22Rv1 (cell line): ENCODE measurements around the gene NAV2.

ENCODE experiments used
- ZFX ChIP-seq: fragments of 450-650 bp; IDR thresholded peaks from 2 replicates; pipeline ENCODE4 v1.6.1; 2017; ENCODE audit warnings: antibody characterized with exemption, borderline replicate concordance
- TF ChIP-seq, protein P1 (sequence below): fragments of 450-650 bp; IDR thresholded peaks from 2 replicates; pipeline ENCODE4 v1.5.1; 2017; ENCODE audit warnings: mild to moderate bottlenecking

- TF ChIP-seq, protein P1, sequence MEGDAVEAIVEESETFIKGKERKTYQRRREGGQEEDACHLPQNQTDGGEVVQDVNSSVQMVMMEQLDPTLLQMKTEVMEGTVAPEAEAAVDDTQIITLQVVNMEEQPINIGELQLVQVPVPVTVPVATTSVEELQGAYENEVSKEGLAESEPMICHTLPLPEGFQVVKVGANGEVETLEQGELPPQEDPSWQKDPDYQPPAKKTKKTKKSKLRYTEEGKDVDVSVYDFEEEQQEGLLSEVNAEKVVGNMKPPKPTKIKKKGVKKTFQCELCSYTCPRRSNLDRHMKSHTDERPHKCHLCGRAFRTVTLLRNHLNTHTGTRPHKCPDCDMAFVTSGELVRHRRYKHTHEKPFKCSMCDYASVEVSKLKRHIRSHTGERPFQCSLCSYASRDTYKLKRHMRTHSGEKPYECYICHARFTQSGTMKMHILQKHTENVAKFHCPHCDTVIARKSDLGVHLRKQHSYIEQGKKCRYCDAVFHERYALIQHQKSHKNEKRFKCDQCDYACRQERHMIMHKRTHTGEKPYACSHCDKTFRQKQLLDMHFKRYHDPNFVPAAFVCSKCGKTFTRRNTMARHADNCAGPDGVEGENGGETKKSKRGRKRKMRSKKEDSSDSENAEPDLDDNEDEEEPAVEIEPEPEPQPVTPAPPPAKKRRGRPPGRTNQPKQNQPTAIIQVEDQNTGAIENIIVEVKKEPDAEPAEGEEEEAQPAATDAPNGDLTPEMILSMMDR = no peak
- no peak for TF ChIP-seq ZFX
These were observed 279.5 kb downstream of the NAV2 start for GRCh38 chr11:19992162-19992561.
